K562 (cell line): ENCODE measurements around the gene SPATA20. TPM values are rescaled to one million over a fixed set of nuclear protein-coding genes. Genes with fewer than 3 reads are reported as not detected.

Experiments
- ATAC-seq: fragments of 200-7000 bp; cut with Tn5 transposase; 3 replicates; pipeline ENCODE4 v1.9.1; 2020; ENCODE audit warnings: moderate library complexity
- BruUV-seq: library from RNA; stranded (reverse); fragments of 400-500 nt; replicated peaks from 2 replicates; lab custom pipeline; 2021; lab: Mats Ljungman, UMichigan
- CTCF ChIA-PET: fragments of 300-600 bp; formaldehyde crosslinking; extraction: SDS; loops from one replicate; lab custom pipeline; 2021; ENCODE audit warnings: low intra/inter-chr PET ratio; lab: Yijun Ruan, JAX
- POLR2A ChIA-PET: fragments of 300-600, 350-650 bp; sonication (Branson Sonifier 250); formaldehyde crosslinking; extraction: SDS; loops from one replicate; lab custom pipeline; 2021; ENCODE audit warnings: antibody characterized with exemption, inconsistent platforms; lab: Yijun Ruan, JAX
- DNase-seq, 4 experiments: peaks; one replicate each; pipeline versions ENCODE4 v3.0.0 to v3.0.0-alpha.2; 2011 to 2018; ENCODE audit warnings: low spot score in 3 of 4, mixed read lengths in 3 of 4; ENCODE audit errors: extremely low read depth in 1 of 4
- FAIRE-seq: peaks from 2 replicates; lab custom pipeline; 2011; peaks lifted over from hg19 to GRCh38; lab: Jason Lieb, UNC
- H2AFZ ChIP-seq: 2 replicates; pipeline ENCODE4 v1.6.0; 2011; ENCODE audit warnings: low read depth, low read length, control low read depth, inconsistent platforms
- H3K27ac ChIP-seq: fragments of 200-600 bp; 3 replicates; pipeline ENCODE4 v1.8.0; 2011; ENCODE audit warnings: low read depth, mild to moderate bottlenecking, control low read depth, inconsistent platforms, low read length, moderate library complexity, mixed read lengths; ENCODE audit errors: extremely low read depth
- H3K27me3 ChIP-seq, 2 experiments: fragments of 300-600 bp in 1 of 2; 2 replicates in 1 of 2; 3 replicates in 1 of 2; pipeline versions ENCODE4 v1.6.0 to v1.8.0; 2011; ENCODE audit warnings: inconsistent platforms in 2 of 2, low read length in 2 of 2, mild to moderate bottlenecking in 1 of 2, mixed read lengths in 1 of 2, moderate library complexity in 1 of 2; ENCODE audit not compliant: control insufficient read depth in 2 of 2, insufficient read depth in 2 of 2
- H3K36me3 ChIP-seq: fragments of 300-600 bp; 3 replicates; pipeline ENCODE4 v1.8.0; 2011; ENCODE audit warnings: mild to moderate bottlenecking, low read length, inconsistent platforms; ENCODE audit not compliant: control insufficient read depth, insufficient read depth
- H3K4me1 ChIP-seq, 2 experiments: fragments of 200-600 bp in 1 of 2; replicated peaks in 1 of 2; 2 replicates in 1 of 2; 3 replicates in 1 of 2; pipeline versions ENCODE4 v1.5.1 to v1.8.0; 2011; ENCODE audit warnings: inconsistent platforms in 2 of 2, low read length in 2 of 2, mild to moderate bottlenecking in 1 of 2, mixed read lengths in 1 of 2, moderate library complexity in 1 of 2; ENCODE audit not compliant: control insufficient read depth in 2 of 2, insufficient read depth in 2 of 2
- H3K4me2 ChIP-seq: 2 replicates; pipeline ENCODE4 v1.6.1; 2011; ENCODE audit warnings: low read length, control low read depth, inconsistent platforms, mixed read lengths; ENCODE audit not compliant: insufficient read depth
- H3K4me3 ChIP-seq: fragments of 200-600 bp; sonication (generic), shearing (Covaris generic); 2 replicates; pipeline ENCODE4 v1.5.1; 2016; ENCODE audit warnings: control low read depth, inconsistent platforms
- H3K79me2 ChIP-seq: fragments of 200-600 bp; 3 replicates; pipeline ENCODE4 v1.8.0; 2011; ENCODE audit warnings: low read length, inconsistent platforms; ENCODE audit not compliant: control insufficient read depth, insufficient read depth
- H3K9ac ChIP-seq, 2 experiments: 2 replicates each; pipeline versions ENCODE4 v1.6.0 to v1.6.1; 2011; ENCODE audit warnings: low read depth in 2 of 2, low read length in 2 of 2, control low read depth in 1 of 2, inconsistent platforms in 1 of 2, mild to moderate bottlenecking in 1 of 2, mixed read lengths in 1 of 2; ENCODE audit not compliant: insufficient read depth in 1 of 2
- H3K9me1 ChIP-seq: one replicate; pipeline ENCODE4 v1.6.0; 2011; ENCODE audit warnings: inconsistent platforms, mild to moderate bottlenecking, low read length, moderate library complexity; ENCODE audit not compliant: control insufficient read depth, insufficient read depth
- H3K9me3 ChIP-seq: replicated peaks from 2 replicates; pipeline ENCODE4 v1.5.1; 2011; ENCODE audit warnings: low read depth, low read length, inconsistent platforms; ENCODE audit not compliant: control insufficient read depth, insufficient read depth
- H4K20me1 ChIP-seq: replicated peaks from 2 replicates; pipeline ENCODE4 v1.6.1; 2011; ENCODE audit warnings: low read length, inconsistent platforms, mixed read lengths; ENCODE audit not compliant: control insufficient read depth, insufficient read depth
- ARID4B ChIP-seq: sonication (generic); formaldehyde crosslinking; IDR thresholded peaks from 2 replicates; pipeline ENCODE4 v1.8.0; 2022; ENCODE audit warnings: mild to moderate bottlenecking, missing genetic modification reagents
- CHD4 ChIP-seq: fragments of 200-600 bp; sonication (generic); IDR thresholded peaks from 3 replicates; pipeline ENCODE4 v1.6.1; 2012; ENCODE audit warnings: low read depth, mild to moderate bottlenecking, mixed read lengths, low read length, inconsistent platforms; ENCODE audit not compliant: insufficient read depth, insufficient replicate concordance, poor library complexity, severe bottlenecking
- ELF1 ChIP-seq: fragments of 200-800 bp; sonication (Bioruptor generic); IDR thresholded peaks from 2 replicates; pipeline ENCODE4 v1.6.1; 2016; ENCODE audit warnings: missing genetic modification characterization, missing compliant biosample characterization
- ETS1 ChIP-seq: conservative IDR thresholded peaks from 2 replicates; pipeline ENCODE4 v1.6.1; 2011; ENCODE audit warnings: low read depth, mild to moderate bottlenecking, low read length; ENCODE audit not compliant: control insufficient read depth
- HEY1 ChIP-seq: fragments of 250-450 bp; sonication (Bioruptor Pico); IDR thresholded peaks from 2 replicates; pipeline ENCODE4 v1.5.0; 2020; ENCODE audit warnings: mild to moderate bottlenecking, moderate library complexity, borderline replicate concordance
- JUNB ChIP-seq: fragments of 450-650 bp; formaldehyde crosslinking; conservative IDR thresholded peaks from 2 replicates; pipeline ENCODE4 v1.4.0; 2020; ENCODE audit warnings: mild to moderate bottlenecking
- MTA3 ChIP-seq: fragments of 450-650 bp; formaldehyde crosslinking; IDR thresholded peaks from 2 replicates; pipeline ENCODE4 v1.6.1; 2017; ENCODE audit warnings: mild to moderate bottlenecking, borderline replicate concordance
- SMARCE1 ChIP-seq: fragments of 450-650 bp; IDR thresholded peaks from 2 replicates; pipeline ENCODE4 v1.7.1; 2016; ENCODE audit warnings: mild to moderate bottlenecking
- ZBTB11 ChIP-seq, 3 experiments: fragments of 200-800 bp in 1 of 3; fragments of 250-450 bp in 1 of 3; fragments of 450-650 bp in 1 of 3; sonication (Bioruptor Pico) in 1 of 3; sonication (Bioruptor generic) in 1 of 3; formaldehyde crosslinking in 1 of 3; IDR thresholded peaks; 2 replicates each; pipeline versions ENCODE4 v1.6.1 to v1.8.0; 2016 to 2022; ENCODE audit warnings: mild to moderate bottlenecking in 2 of 3, missing genetic modification characterization in 2 of 3, missing compliant biosample characterization in 1 of 3, moderate library complexity in 1 of 3
- ZNF717 ChIP-seq: fragments of 250-450 bp; sonication (Bioruptor Pico); IDR thresholded peaks from 2 replicates; pipeline ENCODE4 v1.5.0; 2021
- WGBS: fragments of 100-300 bp; shearing (Covaris generic); methylation state at CpG from one replicate; pipeline ENCODE4 v1.1.6; 2016; ENCODE audit warnings: low coverage, mixed read lengths; ENCODE audit not compliant: insufficient coverage; ENCODE audit errors: missing lambda C conversion rate; 5-methylcytosine and 5-hydroxymethylcytosine counted together
- in situ Hi-C: fragments of 300-500 bp; cut with MboI; formaldehyde crosslinking; loops from 4 replicates; pipeline ENCODE4 v1.15.0; 2018; ENCODE audit warnings: inconsistent platforms, mixed read lengths
- intact Hi-C: fragments of 100-400 bp; cut with micrococcal nuclease; formaldehyde crosslinking; loops from 2 replicates; pipeline ENCODE4 v1.14.2; 2022
- polyA plus RNA-seq, 8 experiments: library from polyadenylated mRNA; depleted of rRNA in 4 of 8; stranded (reverse) in 5 of 8; unstranded in 3 of 8; fragments of >200 nt; fragmentation: Nextera tagmentation in 2 of 8; fragmentation: Illumina TruSeq in 1 of 8; extraction: Ambion mirVana in 2 of 8; extraction: Trizol in 1 of 8; gene quantifications; 2 replicates each; pipeline versions ENCODE4 v1.2.1 to v1.2.3, GENCODE V29; 2011 to 2014; ENCODE audit warnings: inconsistent platforms in 1 of 8, missing spikeins in 1 of 8
- total RNA-seq, 7 experiments: library from RNA; depleted of rRNA in 6 of 7; stranded (reverse); fragments of >200 nt in 6 of 7; fragmentation: Illumina TruSeq in 2 of 7; extraction: Trizol in 2 of 7; gene quantifications; 2 replicates each; pipeline versions ENCODE4 v1.2.1 to v1.2.3, GENCODE V29; 2011 to 2021; ENCODE audit warnings: low replicate concordance in 1 of 7

The SPATA20 gene
- total and polyA plus RNA-seq, 9 of the 15 experiments (the other 6 are each of a cell fraction or from before 2014, with no cell fraction given) = 0.08 to 4.0 (median 1.5) TPM

- TF ChIP-seq ZBTB11 (CRISPR knock-in tag; IDR thresholded peaks at IDR 0.05) = no peak
These were observed 35.9 kb upstream of the SPATA20 start (continued) for GRCh38 chr17:50511058-50511457.

- Histone ChIP-seq H3K27me3 (peaks cover 14 to 38% of the 10 kb centered on the region in 2 experiments; a peak in 3 of 5 replicates), H3K4me2 (no peak overlapping the region), H3K9me1 (no peaks in the 10 kb centered on the region), H2AFZ (no peak overlapping the region), H3K79me2 (no peaks in the 10 kb centered on the region), H3K9me3 (no peaks in the 10 kb centered on the region), H3K36me3 (no peaks in the 10 kb centered on the region), H3K9ac (no peak overlapping the region), H3K4me1 (peaks cover 0 to under 1% of the 10 kb centered on the region in 2 experiments; a peak in 1 of 5 replicates), H3K27ac (no peak overlapping the region), H4K20me1 (no peaks in the 10 kb centered on the region), H3K4me3 (no peak overlapping the region)
- intact Hi-C loops = no loop called here
- DNase-seq (no peak), FAIRE-seq (no peak), ATAC-seq (no peak)
- no peak for TF ChIP-seq JUNB (CRISPR knock-in tag)
- TF ChIP-seq HEY1 (CRISPR knock-in tag) = no peak
- no peak for TF ChIP-seq ARID4B
- no peak for TF ChIP-seq ETS1
- no peak for TF ChIP-seq ZNF717 (CRISPR knock-in tag)
- TF ChIP-seq CHD4 = no peak
- no peak for TF ChIP-seq MTA3
- no peak for TF ChIP-seq ELF1 (tag)
- no peak for TF ChIP-seq SMARCE1
- no TSS peak for BruUV-seq
- in situ Hi-C loops = no loop called here
- POLR2A ChIA-PET = interaction anchor here (0.6 to 0.7 kb wide), 2 partner anchors 12 to 27 kb away, joined by 3 read pairs; no protein-coding TSS in a partner anchor
- CTCF ChIA-PET = no interaction called here
- WGBS = 29% methylated on average over 4 of the region's 4 CpGs
These were observed 33.5 kb upstream of the SPATA20 start for GRCh38 chr17:50513495-50513894.
